IMR-90 (cell line): ENCODE measurements around the gene DDX42. TPM values are rescaled to one million over a fixed set of nuclear protein-coding genes. Genes with fewer than 3 reads are reported as not detected.

ENCODE experiments used
- ATAC-seq: fragments of 200-7000 bp; cut with Tn5 transposase; 2 replicates; pipeline ENCODE4 v1.9.1; 2020; ENCODE audit warnings: low read depth, mild to moderate bottlenecking, moderate library complexity
- BruUV-seq: library from RNA; stranded (reverse); fragments of 400-500 nt; replicated peaks from 2 replicates; lab custom pipeline; 2021; lab: Mats Ljungman, UMichigan
- CTCF ChIA-PET: fragments of 300-600 bp; formaldehyde crosslinking; extraction: SDS; loops from one replicate; lab custom pipeline; 2021; ENCODE audit warnings: antibody characterized with exemption; lab: Yijun Ruan, JAX
- POLR2A ChIA-PET: fragments of 300-600 bp; sonication (Branson Sonifier 250); formaldehyde crosslinking; loops from one replicate; lab custom pipeline; 2022; ENCODE audit warnings: antibody characterized with exemption; ENCODE audit not compliant: unreplicated experiment; lab: Charles Lee
- DNase-seq: peaks from one replicate; pipeline ENCODE4 v3.0.0; 2013
- H2AFZ ChIP-seq: replicated peaks from 2 replicates; pipeline ENCODE3; 2013; ENCODE audit warnings: low read length, mild to moderate bottlenecking; ENCODE audit not compliant: poor library complexity
- H2AK5ac ChIP-seq: 2 replicates; pipeline ENCODE4 v1.6.1; 2013; ENCODE audit warnings: low read depth, low read length, inconsistent platforms
- H2AK9ac ChIP-seq: replicated peaks from 2 replicates; pipeline ENCODE3; 2013; ENCODE audit warnings: mild to moderate bottlenecking, low read depth, low read length, moderate library complexity; ENCODE audit not compliant: poor library complexity
- H2BK120ac ChIP-seq: 2 replicates; pipeline ENCODE4 v1.6.1; 2013; ENCODE audit warnings: low read depth, low read length, inconsistent platforms
- H2BK15ac ChIP-seq: 3 replicates; pipeline ENCODE4 v1.6.1; 2013; ENCODE audit warnings: low read depth, low read length, inconsistent platforms
- H2BK20ac ChIP-seq: 2 replicates; pipeline ENCODE4 v1.6.1; 2013; ENCODE audit warnings: low read depth, mild to moderate bottlenecking, inconsistent platforms, low read length, moderate library complexity
- H2BK5ac ChIP-seq: 2 replicates; pipeline ENCODE4 v1.6.1; 2013; ENCODE audit warnings: mild to moderate bottlenecking, low read depth, low read length, inconsistent platforms; ENCODE audit not compliant: poor library complexity, severe bottlenecking
- H3K14ac ChIP-seq: replicated peaks from 2 replicates; pipeline ENCODE4 v1.6.1; 2013; ENCODE audit warnings: low read depth, low read length, inconsistent platforms
- H3K18ac ChIP-seq: 2 replicates; pipeline ENCODE4 v1.6.1; 2013; ENCODE audit warnings: low read depth, low read length, control low read depth
- H3K23ac ChIP-seq: 2 replicates; pipeline ENCODE4 v1.6.1; 2013; ENCODE audit warnings: low read depth, low read length, inconsistent platforms
- H3K27ac ChIP-seq: 2 replicates; pipeline ENCODE4 v1.5.1; 2013; ENCODE audit warnings: mild to moderate bottlenecking, control low read depth, low read length; ENCODE audit not compliant: insufficient read depth
- H3K27me3 ChIP-seq: 2 replicates; pipeline ENCODE4 v1.6.1; 2013; ENCODE audit warnings: low read length; ENCODE audit not compliant: control insufficient read depth, insufficient read depth
- H3K36me3 ChIP-seq: 2 replicates; pipeline ENCODE4 v1.6.1; 2013; ENCODE audit warnings: low read length, mixed read lengths; ENCODE audit not compliant: control insufficient read depth, insufficient read depth
- H3K4ac ChIP-seq: 2 replicates; pipeline ENCODE4 v1.6.1; 2013; ENCODE audit warnings: low read depth, low read length, inconsistent platforms
- H3K4me1 ChIP-seq: 2 replicates; pipeline ENCODE4 v1.6.1; 2013; ENCODE audit warnings: low read length, mixed read lengths; ENCODE audit not compliant: control insufficient read depth, insufficient read depth
- H3K4me2 ChIP-seq: 2 replicates; pipeline ENCODE4 v1.6.1; 2013; ENCODE audit warnings: low read depth, mild to moderate bottlenecking, control low read depth, low read length, moderate library complexity
- H3K4me3 ChIP-seq: 2 replicates; pipeline ENCODE4 v1.5.1; 2013; ENCODE audit warnings: low read depth, mild to moderate bottlenecking, control low read depth, low read length, moderate library complexity; ENCODE audit not compliant: insufficient read depth
- H3K56ac ChIP-seq: 2 replicates; pipeline ENCODE4 v1.6.1; 2013; ENCODE audit warnings: low read length, inconsistent platforms; ENCODE audit not compliant: insufficient read depth; ENCODE audit errors: extremely low read depth
- H3K79me1 ChIP-seq, 2 experiments: 2 replicates each; pipeline ENCODE4 v1.6.1; 2013; ENCODE audit warnings: low read length in 2 of 2, inconsistent platforms in 1 of 2, low read depth in 1 of 2
- H3K9ac ChIP-seq: 2 replicates; pipeline ENCODE4 v1.6.1; 2013; ENCODE audit warnings: low read depth, low read length, control low read depth
- H3K9me1 ChIP-seq: 2 replicates; pipeline ENCODE4 v1.6.1; 2013; ENCODE audit warnings: low read length, inconsistent platforms; ENCODE audit not compliant: insufficient read depth
- H3K9me3 ChIP-seq: 2 replicates; pipeline ENCODE4 v1.6.1; 2013; ENCODE audit warnings: low read length; ENCODE audit not compliant: control insufficient read depth, insufficient read depth
- H4K20me1 ChIP-seq: 2 replicates; pipeline ENCODE4 v1.6.1; 2013; ENCODE audit warnings: low read length, inconsistent platforms; ENCODE audit not compliant: insufficient read depth
- H4K5ac ChIP-seq: 2 replicates; pipeline ENCODE4 v1.6.1; 2013; ENCODE audit warnings: mild to moderate bottlenecking, low read depth, low read length, control low read depth
- H4K8ac ChIP-seq, 2 experiments: 2 replicates each; pipeline ENCODE4 v1.6.1; 2013; ENCODE audit warnings: low read depth in 2 of 2, low read length in 2 of 2, control low read depth in 1 of 2, inconsistent platforms in 1 of 2
- H4K91ac ChIP-seq: 2 replicates; pipeline ENCODE4 v1.6.1; 2013; ENCODE audit warnings: low read depth, low read length, inconsistent platforms; ENCODE audit not compliant: insufficient read depth
- BHLHE40 ChIP-seq: fragments of 150-350 bp; IDR thresholded peaks from 2 replicates; pipeline ENCODE4 v1.6.1; 2016; ENCODE audit warnings: mild to moderate bottlenecking, low read depth, low read length
- CHD1 ChIP-seq: IDR thresholded peaks from 2 replicates; pipeline ENCODE4 v1.6.1; 2012; ENCODE audit warnings: low read depth, low read length, improper control_type of control experiment
- CTCF ChIP-seq: conservative IDR thresholded peaks from 2 replicates; pipeline ENCODE4 v1.5.1; 2012; ENCODE audit warnings: mild to moderate bottlenecking, low read depth, low read length, improper control_type of control experiment
- MAZ ChIP-seq: IDR thresholded peaks from 2 replicates; pipeline ENCODE4 v1.6.1; 2012; ENCODE audit warnings: low read depth, mild to moderate bottlenecking, low read length, improper control_type of control experiment, moderate library complexity, borderline replicate concordance
- SMC3 ChIP-seq: fragments of 150-350 bp; IDR thresholded peaks from 2 replicates; pipeline ENCODE4 v1.6.1; 2016; ENCODE audit warnings: low read depth, mild to moderate bottlenecking, antibody characterized with exemption, low read length, moderate library complexity
- WGBS, 2 experiments: methylation state at CpG; one replicate each; pipeline versions ENCODE4 v1.1.5 to v1.1.7; 2013; ENCODE audit warnings: missing lambda C conversion rate in 2 of 2; ENCODE audit not compliant: insufficient read length in 1 of 2; ENCODE audit errors: extremely low coverage in 2 of 2; 5-methylcytosine and 5-hydroxymethylcytosine counted together
- dilution Hi-C: fragments of 300-500 bp; cut with HindIII; formaldehyde crosslinking; loops from one replicate; pipeline ENCODE4 v1.14.3; 2018; ENCODE audit warnings: low sequenced_read_pairs; ENCODE audit not compliant: unreplicated experiment
- in situ Hi-C: fragments of 300-500 bp; cut with MboI; formaldehyde crosslinking; loops from 3 replicates; pipeline ENCODE4 v1.14.3; 2019; ENCODE audit warnings: low sequenced_read_pairs, inconsistent platforms, mixed read lengths
- intact Hi-C: fragments of 100-400 bp; cut with micrococcal nuclease; formaldehyde crosslinking; loops from 2 replicates; pipeline ENCODE4 v1.10.0; 2022
- polyA plus RNA-seq, 3 experiments: library from polyadenylated mRNA; depleted of rRNA; stranded (reverse); fragments of >200 nt; gene quantifications; 2 replicates each; pipeline ENCODE4 v1.2.3, GENCODE V29; 2012; ENCODE audit warnings: low replicate concordance in 1 of 3
- total RNA-seq: library from RNA; depleted of rRNA; stranded (reverse); fragments of >200 nt; gene quantifications from 2 replicates; pipeline ENCODE4 v1.2.3, GENCODE V29; 2012

The DDX42 gene
- total and polyA plus RNA-seq, 2 of the 4 experiments (the other 2 are of a cell fraction): 75.8 to 91.5 TPM

- Histone ChIP-seq H3K79me1 (peaks cover 7 to 12% of the 10 kb centered on the region in 2 experiments), H3K9ac (no peak overlapping the region), H3K4me1 (no peaks in the 10 kb centered on the region), H2AK9ac (no peak overlapping the region), H2BK20ac (no peak overlapping the region), H3K4me3 (no peak overlapping the region), H2AFZ (no peak overlapping the region), H3K14ac (no peak overlapping the region), H2AK5ac (no peak overlapping the region), H4K20me1 (no peaks in the 10 kb centered on the region), H3K9me1 (no peaks in the 10 kb centered on the region; the same call in 1 of the 2 replicates), H4K5ac (no peak overlapping the region), H2BK5ac (no peak overlapping the region), H3K27me3 (no peaks in the 10 kb centered on the region), H3K18ac (no peak overlapping the region), H3K23ac (no peak overlapping the region), H4K8ac (no peak overlapping the region), H4K91ac (no peak overlapping the region), H3K36me3 (peaks cover 46% of the 10 kb centered on the region), H2BK15ac (no peak overlapping the region), H3K4ac (no peak overlapping the region), H3K56ac (no peak overlapping the region), H2BK120ac (no peak overlapping the region), H3K9me3 (no peaks in the 10 kb centered on the region), H3K27ac (no peak overlapping the region), H3K4me2 (no peak overlapping the region)
- intact Hi-C loops (no loop called here), dilution Hi-C loops (no loop called here), in situ Hi-C loops (no loop called here)
- POLR2A ChIA-PET: no interaction called here
- no CpG with 5 or more reads among the region's 3 CpGs for WGBS, 2 experiments
- DNase-seq (no peak), ATAC-seq (no peak)
- CTCF ChIA-PET: no interaction called here
- TF ChIP-seq CTCF (no peak), BHLHE40 (no peak), MAZ (no peak), CHD1 (no peak), SMC3 (no peak)
- BruUV-seq: no TSS peak
Measured at GRCh38 chr17:63754046-63754445, 19.9 kb upstream of the DDX42 start.
